GM23338 (cell line): ENCODE results near the gene TFAP2A. TPM values are rescaled to one million over a fixed set of nuclear protein-coding genes. Genes with fewer than 3 reads are reported as not detected.

ENCODE experiments used
- ATAC-seq: fragments of 200-7000 bp; cut with Tn5 transposase; 3 replicates; pipeline ENCODE4 v1.9.1; 2020
- DNase-seq: peaks from one replicate; pipeline ENCODE4 v3.0.0-alpha.2; 2015; ENCODE audit warnings: low spot score
- H2AFZ ChIP-seq: fragments of 200-600 bp; sonication (generic); 2 replicates; pipeline ENCODE4 v1.8.0; 2016; ENCODE audit warnings: antibody characterized with exemption, mild to moderate bottlenecking, moderate library complexity
- H3F3A ChIP-seq: fragments of 200-600 bp; sonication (generic); replicated peaks from 2 replicates; pipeline ENCODE4 v1.8.0; 2017; ENCODE audit warnings: antibody characterized with exemption, mixed run types, low read depth
- H3K27ac ChIP-seq: fragments of 200-600 bp; sonication (generic); 2 replicates; pipeline ENCODE4 v1.6.1; 2016; ENCODE audit warnings: low read depth
- H3K27me3 ChIP-seq: fragments of 200-600 bp; sonication (generic); 2 replicates; pipeline ENCODE4 v1.8.0; 2016; ENCODE audit warnings: mild to moderate bottlenecking, mixed run types, moderate library complexity; ENCODE audit not compliant: insufficient read depth
- H3K36me3 ChIP-seq: fragments of 200-600 bp; sonication (generic); 2 replicates; pipeline ENCODE4 v1.8.0; 2016; ENCODE audit warnings: mild to moderate bottlenecking; ENCODE audit not compliant: insufficient read depth
- H3K4me1 ChIP-seq: fragments of 200-600 bp; sonication (generic); 2 replicates; pipeline ENCODE4 v1.8.0; 2016; ENCODE audit warnings: mild to moderate bottlenecking, moderate library complexity; ENCODE audit not compliant: insufficient read depth
- H3K4me2 ChIP-seq: fragments of 200-600 bp; sonication (generic); 2 replicates; pipeline ENCODE4 v1.7.1; 2017; ENCODE audit warnings: mixed run types
- H3K4me3 ChIP-seq: fragments of 200-600 bp; sonication (generic); 2 replicates; pipeline ENCODE4 v1.6.1; 2016; ENCODE audit warnings: mixed run types
- H3K79me2 ChIP-seq: fragments of 200-600 bp; sonication (generic); replicated peaks from 2 replicates; pipeline ENCODE4 v1.8.0; 2017; ENCODE audit warnings: mild to moderate bottlenecking; ENCODE audit not compliant: insufficient read depth
- H3K9me2 ChIP-seq: fragments of 200-600 bp; sonication (generic); 2 replicates; pipeline ENCODE4 v1.8.0; 2017; ENCODE audit not compliant: insufficient read depth
- H4K20me1 ChIP-seq: fragments of 200-600 bp; sonication (generic); replicated peaks from 2 replicates; pipeline ENCODE4 v1.8.0; 2017; ENCODE audit warnings: mild to moderate bottlenecking; ENCODE audit not compliant: insufficient read depth
- H3K27ac Mint-ChIP-seq: 2 replicates; pipeline ENCODE4 v1.8.0; 2020; ENCODE audit warnings: inconsistent platforms, mild to moderate bottlenecking, moderate library complexity, mixed read lengths
- H3K27me3 Mint-ChIP-seq: 3 replicates; pipeline ENCODE4 v1.8.0; 2022; ENCODE audit warnings: low read depth, mild to moderate bottlenecking, moderate library complexity, mixed read lengths, inconsistent platforms; ENCODE audit not compliant: insufficient read depth, poor library complexity
- H3K36me3 Mint-ChIP-seq: 3 replicates; pipeline ENCODE4 v1.8.0; 2021; ENCODE audit warnings: low read depth, mild to moderate bottlenecking, inconsistent platforms, moderate library complexity, mixed read lengths
- H3K4me1 Mint-ChIP-seq: 3 replicates; pipeline ENCODE4 v1.8.0; 2020; ENCODE audit warnings: mild to moderate bottlenecking, inconsistent platforms, mixed read lengths
- H3K4me3 Mint-ChIP-seq: 3 replicates; pipeline ENCODE4 v1.8.0; 2021; ENCODE audit warnings: moderate library complexity, mild to moderate bottlenecking, inconsistent platforms, mixed read lengths
- H3K9me3 Mint-ChIP-seq: 3 replicates; pipeline ENCODE4 v1.8.0; 2020; ENCODE audit warnings: moderate library complexity, mild to moderate bottlenecking, inconsistent platforms, mixed read lengths
- CREB1 ChIP-seq: fragments of 250-450 bp; sonication (Bioruptor Pico); IDR thresholded peaks from 2 replicates; pipeline ENCODE4 v1.5.0; 2020; ENCODE audit warnings: low read depth, mild to moderate bottlenecking, moderate library complexity
- EZH2 ChIP-seq: fragments of 200-600 bp; sonication (generic); IDR thresholded peaks from one replicate; pipeline ENCODE4 v1.8.0; 2017; ENCODE audit warnings: antibody characterized with exemption, mild to moderate bottlenecking, low read depth; ENCODE audit not compliant: unreplicated experiment
- EZH2phosphoT487 ChIP-seq: fragments of 200-600 bp; sonication (generic); IDR thresholded peaks from one replicate; pipeline ENCODE4 v1.8.1; 2018; ENCODE audit warnings: antibody characterized with exemption; ENCODE audit not compliant: unreplicated experiment
- JUNB ChIP-seq: IDR thresholded peaks from one replicate; pipeline ENCODE4 v1.6.1; 2016; ENCODE audit warnings: antibody characterized with exemption; ENCODE audit not compliant: unreplicated experiment
- NANOG ChIP-seq: IDR thresholded peaks from 2 replicates; pipeline ENCODE4 v1.6.1; 2016; ENCODE audit warnings: antibody characterized with exemption, borderline replicate concordance
- POLR2AphosphoS5 ChIP-seq: IDR thresholded peaks from 2 replicates; pipeline ENCODE4 v1.6.1; 2016; ENCODE audit warnings: antibody characterized with exemption, low read depth
- STAT1 ChIP-seq: IDR thresholded peaks from one replicate; pipeline ENCODE4 v1.6.1; 2016; ENCODE audit warnings: antibody characterized with exemption; ENCODE audit not compliant: unreplicated experiment
- ZNF114 ChIP-seq: fragments of 250-450 bp; sonication (Bioruptor Pico); IDR thresholded peaks from 2 replicates; pipeline ENCODE4 v1.5.0; 2020; ENCODE audit warnings: mild to moderate bottlenecking, moderate library complexity
- ZNF331 ChIP-seq: fragments of 250-450 bp; sonication (Bioruptor Pico); IDR thresholded peaks from 2 replicates; pipeline ENCODE4 v1.5.0; 2020; ENCODE audit warnings: low read depth, mild to moderate bottlenecking, moderate library complexity
- polyA plus RNA-seq: library from polyadenylated mRNA; unstranded; fragments of >200 nt; fragmentation: Nextera tagmentation; extraction: Ambion mirVana; gene quantifications from 2 replicates; pipeline ENCODE4 v1.2.1, GENCODE V29; 2016
- total RNA-seq: library from RNA; depleted of rRNA; stranded (reverse); fragments of >200 nt; shearing (Covaris generic); gene quantifications from 2 replicates; pipeline ENCODE4 v1.2.3, GENCODE V29; 2014
- TF ChIP-seq, protein P1 (sequence below), 2 experiments: fragments of 200-600 bp in 1 of 2; sonication (generic) in 1 of 2; conservative IDR thresholded peaks; 2 replicates each; pipeline versions ENCODE4 v1.5.1 to v1.6.1; 2016 to 2017; ENCODE audit warnings: antibody characterized with exemption in 2 of 2, low read depth in 2 of 2, mild to moderate bottlenecking in 2 of 2, moderate library complexity in 1 of 2
- TF ChIP-seq, protein P2 (sequence below): fragments of 250-450 bp; sonication (Bioruptor Pico); IDR thresholded peaks from 2 replicates; pipeline ENCODE4 v1.5.0; 2020; ENCODE audit warnings: mild to moderate bottlenecking, moderate library complexity
- TF ChIP-seq, protein P3 (sequence below): IDR thresholded peaks from 2 replicates; pipeline ENCODE4 v1.6.1; 2016; ENCODE audit warnings: antibody characterized with exemption
- TF ChIP-seq, protein P4 (sequence below): IDR thresholded peaks from one replicate; pipeline ENCODE4 v1.6.1; 2018; ENCODE audit warnings: antibody characterized with exemption; ENCODE audit not compliant: unreplicated experiment

The TFAP2A gene
- total and polyA plus RNA-seq, 2 experiments from 2014 or later: not detected

DNA sequence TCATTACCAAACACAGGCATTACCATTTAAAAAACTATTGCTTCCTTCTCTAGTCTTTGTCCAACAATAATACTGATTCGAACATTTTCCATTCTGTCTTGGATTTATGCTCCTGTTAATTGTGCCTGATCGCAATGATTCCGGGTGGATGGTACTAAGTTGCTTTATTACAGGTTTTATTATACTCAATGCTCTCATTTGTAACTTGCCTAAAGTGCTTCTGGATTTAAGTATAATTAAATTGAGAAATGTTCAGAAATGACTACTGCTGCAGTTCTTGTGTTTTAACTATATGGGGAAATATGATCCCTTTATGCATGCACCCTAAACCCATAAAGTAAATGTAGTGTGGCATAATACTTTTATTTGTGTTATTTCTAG, 7.2 kb downstream of the TFAP2A start:
- DNase-seq: no peak
- peak overlapping the region; percentile 11; the same call in 1 of the 2 replicates for H3K4me3 ChIP-seq
- H3K9me2 ChIP-seq: no peaks in the 10 kb centered on the region
- Mint-ChIP-seq H3K36me3 (no peaks in the 10 kb centered on the region), H3K4me3 (no peak overlapping the region), H3K9me3 (peaks cover 7% of the 10 kb centered on the region; the same call in 1 of the 3 replicates), H3K27me3 (peaks cover 92% of the 10 kb centered on the region), H3K4me1 (peaks cover 70% of the 10 kb centered on the region), H3K27ac (no peak overlapping the region)
- peaks cover 31% of the 10 kb centered on the region for H3F3A ChIP-seq
- TF ChIP-seq STAT1 (no peak), EZH2phosphoT487 (no peak), ZNF114 (no peak), NANOG (no peak), CREB1 (CRISPR knock-in tag) (no peak), POLR2AphosphoS5 (no peak), JUNB (no peak), ZNF331 (no peak), EZH2 (no peak)
- TF ChIP-seq, protein P1, sequence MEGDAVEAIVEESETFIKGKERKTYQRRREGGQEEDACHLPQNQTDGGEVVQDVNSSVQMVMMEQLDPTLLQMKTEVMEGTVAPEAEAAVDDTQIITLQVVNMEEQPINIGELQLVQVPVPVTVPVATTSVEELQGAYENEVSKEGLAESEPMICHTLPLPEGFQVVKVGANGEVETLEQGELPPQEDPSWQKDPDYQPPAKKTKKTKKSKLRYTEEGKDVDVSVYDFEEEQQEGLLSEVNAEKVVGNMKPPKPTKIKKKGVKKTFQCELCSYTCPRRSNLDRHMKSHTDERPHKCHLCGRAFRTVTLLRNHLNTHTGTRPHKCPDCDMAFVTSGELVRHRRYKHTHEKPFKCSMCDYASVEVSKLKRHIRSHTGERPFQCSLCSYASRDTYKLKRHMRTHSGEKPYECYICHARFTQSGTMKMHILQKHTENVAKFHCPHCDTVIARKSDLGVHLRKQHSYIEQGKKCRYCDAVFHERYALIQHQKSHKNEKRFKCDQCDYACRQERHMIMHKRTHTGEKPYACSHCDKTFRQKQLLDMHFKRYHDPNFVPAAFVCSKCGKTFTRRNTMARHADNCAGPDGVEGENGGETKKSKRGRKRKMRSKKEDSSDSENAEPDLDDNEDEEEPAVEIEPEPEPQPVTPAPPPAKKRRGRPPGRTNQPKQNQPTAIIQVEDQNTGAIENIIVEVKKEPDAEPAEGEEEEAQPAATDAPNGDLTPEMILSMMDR (conservative IDR thresholded peaks at IDR 0.05; ENCODE audit: low read depth in 2 of 2): no peak
- TF ChIP-seq, protein P2, sequence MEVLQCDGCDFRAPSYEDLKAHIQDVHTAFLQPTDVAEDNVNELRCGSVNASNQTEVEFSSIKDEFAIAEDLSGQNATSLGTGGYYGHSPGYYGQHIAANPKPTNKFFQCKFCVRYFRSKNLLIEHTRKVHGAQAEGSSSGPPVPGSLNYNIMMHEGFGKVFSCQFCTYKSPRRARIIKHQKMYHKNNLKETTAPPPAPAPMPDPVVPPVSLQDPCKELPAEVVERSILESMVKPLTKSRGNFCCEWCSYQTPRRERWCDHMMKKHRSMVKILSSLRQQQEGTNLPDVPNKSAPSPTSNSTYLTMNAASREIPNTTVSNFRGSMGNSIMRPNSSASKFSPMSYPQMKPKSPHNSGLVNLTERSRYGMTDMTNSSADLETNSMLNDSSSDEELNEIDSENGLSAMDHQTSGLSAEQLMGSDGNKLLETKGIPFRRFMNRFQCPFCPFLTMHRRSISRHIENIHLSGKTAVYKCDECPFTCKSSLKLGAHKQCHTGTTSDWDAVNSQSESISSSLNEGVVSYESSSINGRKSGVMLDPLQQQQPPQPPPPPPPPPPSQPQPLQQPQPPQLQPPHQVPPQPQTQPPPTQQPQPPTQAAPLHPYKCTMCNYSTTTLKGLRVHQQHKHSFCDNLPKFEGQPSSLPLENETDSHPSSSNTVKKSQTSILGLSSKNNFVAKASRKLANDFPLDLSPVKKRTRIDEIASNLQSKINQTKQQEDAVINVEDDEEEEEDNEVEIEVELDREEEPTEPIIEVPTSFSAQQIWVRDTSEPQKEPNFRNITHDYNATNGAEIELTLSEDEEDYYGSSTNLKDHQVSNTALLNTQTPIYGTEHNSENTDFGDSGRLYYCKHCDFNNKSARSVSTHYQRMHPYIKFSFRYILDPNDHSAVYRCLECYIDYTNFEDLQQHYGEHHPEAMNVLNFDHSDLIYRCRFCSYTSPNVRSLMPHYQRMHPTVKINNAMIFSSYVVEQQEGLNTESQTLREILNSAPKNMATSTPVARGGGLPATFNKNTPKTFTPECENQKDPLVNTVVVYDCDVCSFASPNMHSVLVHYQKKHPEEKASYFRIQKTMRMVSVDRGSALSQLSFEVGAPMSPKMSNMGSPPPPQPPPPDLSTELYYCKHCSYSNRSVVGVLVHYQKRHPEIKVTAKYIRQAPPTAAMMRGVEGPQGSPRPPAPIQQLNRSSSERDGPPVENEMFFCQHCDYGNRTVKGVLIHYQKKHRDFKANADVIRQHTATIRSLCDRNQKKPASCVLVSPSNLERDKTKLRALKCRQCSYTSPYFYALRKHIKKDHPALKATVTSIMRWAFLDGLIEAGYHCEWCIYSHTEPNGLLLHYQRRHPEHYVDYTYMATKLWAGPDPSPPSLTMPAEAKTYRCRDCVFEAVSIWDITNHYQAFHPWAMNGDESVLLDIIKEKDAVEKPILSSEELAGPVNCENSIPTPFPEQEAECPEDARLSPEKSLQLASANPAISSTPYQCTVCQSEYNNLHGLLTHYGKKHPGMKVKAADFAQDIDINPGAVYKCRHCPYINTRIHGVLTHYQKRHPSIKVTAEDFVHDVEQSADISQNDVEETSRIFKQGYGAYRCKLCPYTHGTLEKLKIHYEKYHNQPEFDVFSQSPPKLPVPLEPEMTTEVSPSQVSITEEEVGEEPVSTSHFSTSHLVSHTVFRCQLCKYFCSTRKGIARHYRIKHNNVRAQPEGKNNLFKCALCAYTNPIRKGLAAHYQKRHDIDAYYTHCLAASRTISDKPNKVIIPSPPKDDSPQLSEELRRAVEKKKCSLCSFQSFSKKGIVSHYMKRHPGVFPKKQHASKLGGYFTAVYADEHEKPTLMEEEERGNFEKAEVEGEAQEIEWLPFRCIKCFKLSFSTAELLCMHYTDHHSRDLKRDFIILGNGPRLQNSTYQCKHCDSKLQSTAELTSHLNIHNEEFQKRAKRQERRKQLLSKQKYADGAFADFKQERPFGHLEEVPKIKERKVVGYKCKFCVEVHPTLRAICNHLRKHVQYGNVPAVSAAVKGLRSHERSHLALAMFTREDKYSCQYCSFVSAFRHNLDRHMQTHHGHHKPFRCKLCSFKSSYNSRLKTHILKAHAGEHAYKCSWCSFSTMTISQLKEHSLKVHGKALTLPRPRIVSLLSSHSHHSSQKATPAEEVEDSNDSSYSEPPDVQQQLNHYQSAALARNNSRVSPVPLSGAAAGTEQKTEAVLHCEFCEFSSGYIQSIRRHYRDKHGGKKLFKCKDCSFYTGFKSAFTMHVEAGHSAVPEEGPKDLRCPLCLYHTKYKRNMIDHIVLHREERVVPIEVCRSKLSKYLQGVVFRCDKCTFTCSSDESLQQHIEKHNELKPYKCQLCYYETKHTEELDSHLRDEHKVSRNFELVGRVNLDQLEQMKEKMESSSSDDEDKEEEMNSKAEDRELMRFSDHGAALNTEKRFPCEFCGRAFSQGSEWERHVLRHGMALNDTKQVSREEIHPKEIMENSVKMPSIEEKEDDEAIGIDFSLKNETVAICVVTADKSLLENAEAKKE (CRISPR knock-in tag): no peak
- TF ChIP-seq, protein P3, sequence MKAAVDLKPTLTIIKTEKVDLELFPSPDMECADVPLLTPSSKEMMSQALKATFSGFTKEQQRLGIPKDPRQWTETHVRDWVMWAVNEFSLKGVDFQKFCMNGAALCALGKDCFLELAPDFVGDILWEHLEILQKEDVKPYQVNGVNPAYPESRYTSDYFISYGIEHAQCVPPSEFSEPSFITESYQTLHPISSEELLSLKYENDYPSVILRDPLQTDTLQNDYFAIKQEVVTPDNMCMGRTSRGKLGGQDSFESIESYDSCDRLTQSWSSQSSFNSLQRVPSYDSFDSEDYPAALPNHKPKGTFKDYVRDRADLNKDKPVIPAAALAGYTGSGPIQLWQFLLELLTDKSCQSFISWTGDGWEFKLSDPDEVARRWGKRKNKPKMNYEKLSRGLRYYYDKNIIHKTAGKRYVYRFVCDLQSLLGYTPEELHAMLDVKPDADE: no peak
- TF ChIP-seq, protein P4, sequence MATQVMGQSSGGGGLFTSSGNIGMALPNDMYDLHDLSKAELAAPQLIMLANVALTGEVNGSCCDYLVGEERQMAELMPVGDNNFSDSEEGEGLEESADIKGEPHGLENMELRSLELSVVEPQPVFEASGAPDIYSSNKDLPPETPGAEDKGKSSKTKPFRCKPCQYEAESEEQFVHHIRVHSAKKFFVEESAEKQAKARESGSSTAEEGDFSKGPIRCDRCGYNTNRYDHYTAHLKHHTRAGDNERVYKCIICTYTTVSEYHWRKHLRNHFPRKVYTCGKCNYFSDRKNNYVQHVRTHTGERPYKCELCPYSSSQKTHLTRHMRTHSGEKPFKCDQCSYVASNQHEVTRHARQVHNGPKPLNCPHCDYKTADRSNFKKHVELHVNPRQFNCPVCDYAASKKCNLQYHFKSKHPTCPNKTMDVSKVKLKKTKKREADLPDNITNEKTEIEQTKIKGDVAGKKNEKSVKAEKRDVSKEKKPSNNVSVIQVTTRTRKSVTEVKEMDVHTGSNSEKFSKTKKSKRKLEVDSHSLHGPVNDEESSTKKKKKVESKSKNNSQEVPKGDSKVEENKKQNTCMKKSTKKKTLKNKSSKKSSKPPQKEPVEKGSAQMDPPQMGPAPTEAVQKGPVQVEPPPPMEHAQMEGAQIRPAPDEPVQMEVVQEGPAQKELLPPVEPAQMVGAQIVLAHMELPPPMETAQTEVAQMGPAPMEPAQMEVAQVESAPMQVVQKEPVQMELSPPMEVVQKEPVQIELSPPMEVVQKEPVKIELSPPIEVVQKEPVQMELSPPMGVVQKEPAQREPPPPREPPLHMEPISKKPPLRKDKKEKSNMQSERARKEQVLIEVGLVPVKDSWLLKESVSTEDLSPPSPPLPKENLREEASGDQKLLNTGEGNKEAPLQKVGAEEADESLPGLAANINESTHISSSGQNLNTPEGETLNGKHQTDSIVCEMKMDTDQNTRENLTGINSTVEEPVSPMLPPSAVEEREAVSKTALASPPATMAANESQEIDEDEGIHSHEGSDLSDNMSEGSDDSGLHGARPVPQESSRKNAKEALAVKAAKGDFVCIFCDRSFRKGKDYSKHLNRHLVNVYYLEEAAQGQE: no peak
- peaks cover 67% of the 10 kb centered on the region for H3K4me1 ChIP-seq
- no peak overlapping the region for H3K27ac ChIP-seq
- H3K4me2 ChIP-seq: peak overlapping the region; percentile 54
- 0 out of 2 replicates have a peak, but pooled peaks cover 2% of the 10 kb centered on the region for H4K20me1 ChIP-seq
- no peak overlapping the region for H2AFZ ChIP-seq
- ATAC-seq: no peak
- H3K36me3 ChIP-seq: no peaks in the 10 kb centered on the region
- H3K27me3 ChIP-seq: peaks cover 89% of the 10 kb centered on the region
- H3K79me2 ChIP-seq: no peaks in the 10 kb centered on the region
